ENCODE data around the gene SSBP3.

Gene SSBP3

GRCh38 chr1:54384471-54384870 lies 21.7 kb downstream of the SSBP3 start:
- DNase-seq (ENCODE audit: low read depth, low spot score), result no peak
- H3K4me3 ChIP-seq, result no peak overlapping the region
- H3K27ac ChIP-seq, result no peak overlapping the region
- no peak overlapping the region for H3K9ac ChIP-seq (ENCODE audit: insufficient read length)
- H3K9me3 ChIP-seq (ENCODE audit: low read depth, low read length), result no peaks in the 10 kb centered on the region
- peaks cover 38% of the 10 kb centered on the region for H3K36me3 ChIP-seq (ENCODE audit: insufficient read depth, low read length)
- no peak for TF ChIP-seq POLR2AphosphoS5 (IDR thresholded peaks at IDR 0.05; ENCODE audit: borderline replicate concordance, low read depth, low read length)
- no peak for TF ChIP-seq FOXP2 (optimal IDR thresholded peaks at IDR 0.05; ENCODE audit: control extremely low read depth, extremely low read length, insufficient read depth)
- no peak for TF ChIP-seq EZH2 (IDR thresholded peaks at IDR 0.05)

- TF ChIP-seq EZH2 (IDR thresholded peaks at IDR 0.05) (no peak), POLR2AphosphoS5 (IDR thresholded peaks at IDR 0.05; ENCODE audit: borderline replicate concordance, low read depth, low read length) (no peak), FOXP2 (optimal IDR thresholded peaks at IDR 0.05; ENCODE audit: control extremely low read depth, extremely low read length, insufficient read depth) (no peak)
- H3K4me3 ChIP-seq, result no peak overlapping the region
- H3K9me3 ChIP-seq (ENCODE audit: low read depth, low read length), result no peaks in the 10 kb centered on the region
- peaks cover 26% of the 10 kb centered on the region for H3K36me3 ChIP-seq (ENCODE audit: insufficient read depth, low read length)
- no peak overlapping the region for H3K27ac ChIP-seq
- DNase-seq (ENCODE audit: low read depth, low spot score), result no peak
- no peak overlapping the region for H3K9ac ChIP-seq (ENCODE audit: insufficient read length)
Observed at GRCh38 chr1:54381524-54381923, 24.7 kb downstream of the SSBP3 start.

- H3K9me3 ChIP-seq (ENCODE audit: low read depth, low read length), result no peaks in the 10 kb centered on the region
- DNase-seq (ENCODE audit: low read depth, low spot score), result no peak
- no peak overlapping the region for H3K4me3 ChIP-seq
- H3K9ac ChIP-seq (ENCODE audit: insufficient read length), result no peak overlapping the region
- peaks cover 26% of the 10 kb centered on the region for H3K36me3 ChIP-seq (ENCODE audit: insufficient read depth, low read length)
- no peak overlapping the region for H3K27ac ChIP-seq
- TF ChIP-seq FOXP2 (optimal IDR thresholded peaks at IDR 0.05; ENCODE audit: control extremely low read depth, extremely low read length, insufficient read depth), result no peak
- TF ChIP-seq POLR2AphosphoS5 (IDR thresholded peaks at IDR 0.05; ENCODE audit: borderline replicate concordance, low read depth, low read length), result no peak
Observed at GRCh38 chr1:54380290-54380882, 25.8 kb downstream of the SSBP3 start.

GRCh38 chr1:54379555-54380289 lies 26.5 kb downstream of the SSBP3 start:
- no peak for TF ChIP-seq EZH2 (IDR thresholded peaks at IDR 0.05)
- TF ChIP-seq FOXP2 (optimal IDR thresholded peaks at IDR 0.05; ENCODE audit: control extremely low read depth, extremely low read length, insufficient read depth), result no peak
- TF ChIP-seq POLR2AphosphoS5 (IDR thresholded peaks at IDR 0.05; ENCODE audit: borderline replicate concordance, low read depth, low read length), result no peak
- DNase-seq (ENCODE audit: low read depth, low spot score), result no peak
- H3K4me3 ChIP-seq, result no peak overlapping the region
- no peaks in the 10 kb centered on the region for H3K9me3 ChIP-seq (ENCODE audit: low read depth, low read length)
- H3K9ac ChIP-seq (ENCODE audit: insufficient read length), result no peak overlapping the region
- peaks cover 23% of the 10 kb centered on the region for H3K36me3 ChIP-seq (ENCODE audit: insufficient read depth, low read length)
- H3K27ac ChIP-seq, result no peak overlapping the region

GRCh38 chr1:54378874-54379554 lies 27.2 kb downstream of the SSBP3 start:
- Histone ChIP-seq H3K36me3 (ENCODE audit: insufficient read depth, low read length) (peaks cover 16% of the 10 kb centered on the region), H3K27ac (no peak overlapping the region), H3K9ac (ENCODE audit: insufficient read length) (no peak overlapping the region)

GRCh38 chr1:54378157-54378873 lies 27.9 kb downstream of the SSBP3 start:
- Histone ChIP-seq H3K36me3 (ENCODE audit: insufficient read depth, low read length) (peaks cover 16% of the 10 kb centered on the region), H3K27ac (peak overlapping the region; percentile 49), H3K4me3 (no peak overlapping the region), H3K9me3 (ENCODE audit: low read depth, low read length) (no peaks in the 10 kb centered on the region), H3K9ac (ENCODE audit: insufficient read length) (no peak overlapping the region)
- no peak for TF ChIP-seq FOXP2 (optimal IDR thresholded peaks at IDR 0.05; ENCODE audit: control extremely low read depth, extremely low read length, insufficient read depth)
- no peak for TF ChIP-seq EZH2 (IDR thresholded peaks at IDR 0.05)
- TF ChIP-seq POLR2AphosphoS5 (IDR thresholded peaks at IDR 0.05; ENCODE audit: borderline replicate concordance, low read depth, low read length), result no peak
- no peak for DNase-seq (ENCODE audit: low read depth, low spot score)

More at GRCh38 chr1:54378874-54379554, 27.2 kb downstream of the SSBP3 start:
- H3K9me3 ChIP-seq (ENCODE audit: low read depth, low read length), result no peaks in the 10 kb centered on the region
- no peak overlapping the region for H3K4me3 ChIP-seq
- DNase-seq (ENCODE audit: low read depth, low spot score), result no peak
- TF ChIP-seq EZH2 (IDR thresholded peaks at IDR 0.05), result no peak

- no peak overlapping the region for H3K9ac ChIP-seq (ENCODE audit: insufficient read length)
- no peak for TF ChIP-seq FOXP2 (optimal IDR thresholded peaks at IDR 0.05; ENCODE audit: control extremely low read depth, extremely low read length, insufficient read depth)
- TF ChIP-seq POLR2AphosphoS5 (IDR thresholded peaks at IDR 0.05; ENCODE audit: borderline replicate concordance, low read depth, low read length), result no peak
- no peak for TF ChIP-seq EZH2 (IDR thresholded peaks at IDR 0.05)
- no peaks in the 10 kb centered on the region for H3K9me3 ChIP-seq (ENCODE audit: low read depth, low read length)
- no peak overlapping the region for H3K27ac ChIP-seq
- no peak overlapping the region for H3K4me3 ChIP-seq
- peaks cover 16% of the 10 kb centered on the region for H3K36me3 ChIP-seq (ENCODE audit: insufficient read depth, low read length)
- DNase-seq (ENCODE audit: low read depth, low spot score), result no peak
Observed at GRCh38 chr1:54377040-54377691, 29.0 kb downstream of the SSBP3 start.
